ENCODE results near the gene NLGN2. TPM values are rescaled to one million over a fixed set of nuclear protein-coding genes. Genes with fewer than 3 reads are reported as not detected.
A peak's percentile ranks its signal among the peaks of the same experiment; 100 is the strongest.

NLGN2 gene
- total RNA-seq, 2 donors from 2014 or later = 6.3 to 12.2 TPM

DNA sequence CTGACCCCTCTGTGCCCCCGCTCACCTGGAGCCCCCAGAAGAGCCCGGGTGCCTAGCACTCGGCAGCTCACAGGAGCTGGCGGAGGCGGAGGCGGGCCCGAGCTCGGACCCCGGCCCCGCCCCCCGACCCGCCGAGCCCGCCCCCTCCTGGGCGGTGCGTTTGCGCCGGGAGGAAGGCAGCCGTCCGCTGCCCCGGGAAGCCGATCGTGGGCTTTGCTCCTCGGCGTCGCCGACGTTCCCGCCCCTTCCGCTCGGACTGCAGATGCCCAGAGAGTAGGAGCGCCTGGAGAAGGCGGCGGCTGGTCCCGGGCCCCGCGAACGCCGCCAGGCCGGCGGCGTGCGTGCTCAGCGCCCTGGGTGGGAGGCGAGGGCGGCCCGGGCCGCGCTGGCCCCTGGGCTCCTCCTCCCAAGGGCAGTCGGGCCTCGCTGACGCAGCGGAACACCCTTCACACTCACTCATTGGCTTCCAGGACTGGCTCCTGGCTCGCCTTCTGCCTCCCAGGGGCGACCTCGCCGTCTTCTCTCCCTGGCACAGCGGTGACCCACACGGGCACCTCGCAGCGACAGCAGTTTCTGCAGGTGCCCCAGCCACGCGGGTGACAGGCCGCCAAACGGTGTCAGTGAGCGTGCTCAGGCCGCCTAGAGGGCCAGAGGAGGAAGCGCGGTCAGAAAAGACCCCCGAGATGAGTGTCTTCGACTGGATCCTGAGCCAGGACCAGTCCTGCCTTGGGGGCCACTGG lies 13.0 kb upstream of the NLGN2 start, which contains the start of gene PLSCR3:
PLSCR3 (minus strand) TSS at position 74 of the 740 bp plus-strand sequence. CDS start 415 bp downstream, outside the sequence.
- H3K9me3 ChIP-seq = no peaks in the 10 kb centered on the region
- TF ChIP-seq, protein P1, sequence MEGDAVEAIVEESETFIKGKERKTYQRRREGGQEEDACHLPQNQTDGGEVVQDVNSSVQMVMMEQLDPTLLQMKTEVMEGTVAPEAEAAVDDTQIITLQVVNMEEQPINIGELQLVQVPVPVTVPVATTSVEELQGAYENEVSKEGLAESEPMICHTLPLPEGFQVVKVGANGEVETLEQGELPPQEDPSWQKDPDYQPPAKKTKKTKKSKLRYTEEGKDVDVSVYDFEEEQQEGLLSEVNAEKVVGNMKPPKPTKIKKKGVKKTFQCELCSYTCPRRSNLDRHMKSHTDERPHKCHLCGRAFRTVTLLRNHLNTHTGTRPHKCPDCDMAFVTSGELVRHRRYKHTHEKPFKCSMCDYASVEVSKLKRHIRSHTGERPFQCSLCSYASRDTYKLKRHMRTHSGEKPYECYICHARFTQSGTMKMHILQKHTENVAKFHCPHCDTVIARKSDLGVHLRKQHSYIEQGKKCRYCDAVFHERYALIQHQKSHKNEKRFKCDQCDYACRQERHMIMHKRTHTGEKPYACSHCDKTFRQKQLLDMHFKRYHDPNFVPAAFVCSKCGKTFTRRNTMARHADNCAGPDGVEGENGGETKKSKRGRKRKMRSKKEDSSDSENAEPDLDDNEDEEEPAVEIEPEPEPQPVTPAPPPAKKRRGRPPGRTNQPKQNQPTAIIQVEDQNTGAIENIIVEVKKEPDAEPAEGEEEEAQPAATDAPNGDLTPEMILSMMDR (IDR thresholded peaks at IDR 0.05) = peak in 1 of 2 donors; percentile 51
- H3K36me3 ChIP-seq = peaks cover 11% of the 10 kb centered on the region
- no peaks in the 10 kb centered on the region for H3K27me3 ChIP-seq
- H3K27ac ChIP-seq = peak within 1 kb of the TSS; percentile 91
- peak within 1 kb of the TSS; percentile 64 to 84 for H3K4me3 ChIP-seq
- peaks cover 0 to 22% of the 10 kb centered on the region in 2 donors for H3K4me1 ChIP-seq
- peak; percentile 80 for DNase-seq (ENCODE audit: low spot score)

DNA sequence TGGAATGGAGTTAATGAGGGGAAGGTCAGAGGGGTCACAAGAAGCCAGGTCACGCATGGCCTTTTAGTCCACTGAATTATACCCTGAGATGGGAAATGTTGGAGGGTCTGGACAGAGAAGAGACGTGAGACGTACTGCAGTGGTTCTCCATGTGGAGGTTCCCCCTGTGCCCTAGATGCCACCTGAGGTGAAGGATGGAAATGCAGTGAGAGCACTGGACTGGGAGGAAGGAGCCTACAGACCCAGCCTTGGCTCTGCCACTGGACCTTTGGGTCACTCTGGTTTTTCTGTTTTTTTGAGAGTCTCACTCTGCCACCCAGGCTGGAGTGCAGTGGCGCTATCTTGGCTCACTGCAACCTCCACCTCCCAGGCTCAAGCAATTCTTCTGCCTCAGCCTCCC lies 11.5 kb upstream of the NLGN2 start:
- Histone ChIP-seq H3K4me1 (peaks cover 0 to 22% of the 10 kb centered on the region in 2 donors), H3K27me3 (no peaks in the 10 kb centered on the region), H3K36me3 (no peaks in the 10 kb centered on the region), H3K4me3 (no peak overlapping the region), H3K27ac (no peak overlapping the region), H3K9me3 (no peaks in the 10 kb centered on the region)
- TF ChIP-seq, protein P1 (IDR thresholded peaks at IDR 0.05) = no peak
- no peak for DNase-seq (ENCODE audit: low spot score)

DNA sequence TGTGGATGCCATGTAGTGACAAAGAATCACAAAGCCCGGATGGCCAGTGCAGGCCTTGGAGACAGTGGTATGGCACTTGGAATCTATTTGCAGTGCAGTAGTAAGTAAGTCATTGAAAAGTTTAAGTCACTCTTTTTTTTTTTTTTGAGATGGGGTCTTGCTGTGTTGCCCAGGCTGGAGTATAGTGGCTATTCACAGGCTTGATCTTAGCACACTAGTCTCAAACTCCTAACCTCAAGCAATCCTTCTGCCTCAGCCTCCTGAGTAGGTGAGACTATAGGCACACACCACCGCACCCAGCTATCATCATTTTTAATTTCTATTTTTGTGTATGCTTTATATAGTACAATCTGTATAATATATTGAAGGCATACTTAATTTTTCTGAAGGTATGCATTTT lies 9.0 kb upstream of the NLGN2 start:
- no peak for DNase-seq (ENCODE audit: low spot score)
- H3K27ac ChIP-seq = no peak overlapping the region
- H3K27me3 ChIP-seq = no peaks in the 10 kb centered on the region
- TF ChIP-seq, protein P1 (IDR thresholded peaks at IDR 0.05) = no peak
- H3K9me3 ChIP-seq = no peaks in the 10 kb centered on the region
- no peak overlapping the region for H3K4me3 ChIP-seq
- H3K4me1 ChIP-seq = peaks cover 0 to 25% of the 10 kb centered on the region in 2 donors
- no peaks in the 10 kb centered on the region for H3K36me3 ChIP-seq

DNA sequence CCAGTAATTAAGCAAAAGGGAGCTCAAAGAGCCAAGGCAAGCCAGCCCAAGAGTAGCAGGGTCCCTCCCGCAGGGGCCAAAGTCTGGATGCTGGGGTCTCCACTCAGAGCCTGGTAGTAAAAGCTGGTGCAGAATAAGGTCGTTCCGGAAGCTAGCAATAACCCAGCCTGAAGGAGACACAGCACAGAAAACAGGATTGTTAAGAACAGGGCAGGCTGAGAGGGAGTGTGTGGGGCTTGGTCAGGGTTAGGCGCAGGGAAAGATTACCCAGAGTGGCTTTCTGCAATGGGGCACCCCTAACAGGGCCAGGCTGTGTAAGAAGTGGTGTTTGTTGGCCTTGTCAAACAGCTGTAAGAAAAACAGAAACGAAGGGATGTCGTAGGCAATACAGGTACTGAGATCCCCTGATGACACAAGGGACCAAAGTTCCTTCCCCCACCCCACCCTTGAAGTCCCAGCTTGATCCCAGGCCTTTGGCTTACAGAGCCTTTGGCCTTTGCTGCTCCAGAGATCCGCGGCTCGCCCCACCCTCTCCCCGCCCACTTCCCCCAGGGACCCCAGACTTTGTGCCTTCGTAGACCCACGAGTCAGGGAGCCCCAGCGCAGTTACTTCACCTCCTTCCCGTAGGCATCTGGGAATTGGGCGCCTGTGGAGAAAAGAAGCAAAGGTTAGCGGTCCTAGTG lies 4.5 kb upstream of the NLGN2 start:
- TF ChIP-seq, protein P1 (IDR thresholded peaks at IDR 0.05) = no peak
- H3K9me3 ChIP-seq = no peaks in the 10 kb centered on the region

DNA sequence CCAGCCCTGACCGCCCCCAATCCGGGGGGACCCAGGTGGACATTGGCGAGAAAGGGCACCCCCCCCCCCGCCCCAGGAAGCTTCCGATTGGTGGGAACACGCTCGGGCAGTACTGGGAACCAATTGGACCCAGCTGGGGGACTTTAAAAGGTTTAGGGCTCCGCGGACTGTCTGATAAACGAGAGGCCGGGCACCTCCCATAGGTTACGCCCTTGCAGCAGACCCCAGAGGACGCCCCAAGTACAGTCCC lies 4.0 kb upstream of the NLGN2 start:
- Histone ChIP-seq H3K27me3 (no peaks in the 10 kb centered on the region), H3K4me3 (peak overlapping the region; percentile 59 to 76), H3K27ac (peak overlapping the region; percentile 91 to 94), H3K36me3 (no peaks in the 10 kb centered on the region), H3K4me1 (peaks cover 0 to 27% of the 10 kb centered on the region in 2 donors), H3K9me3 (no peaks in the 10 kb centered on the region)
- no peak for DNase-seq (ENCODE audit: low spot score)
- TF ChIP-seq, protein P1 (IDR thresholded peaks at IDR 0.05) = no peak

More for the DNA sequence above, 4.5 kb upstream of the NLGN2 start:
- Histone ChIP-seq H3K27ac (peak overlapping the region; percentile 91 to 94), H3K4me3 (peak overlapping the region; percentile 59 to 76), H3K27me3 (no peaks in the 10 kb centered on the region), H3K4me1 (peaks cover 0 to 27% of the 10 kb centered on the region in 2 donors), H3K36me3 (no peaks in the 10 kb centered on the region)
- peak; percentile 78 for DNase-seq (ENCODE audit: low spot score)

All from right atrium auricular region (tissue), 2 donors.